ENCODE data around the gene YPEL2.

DNA sequence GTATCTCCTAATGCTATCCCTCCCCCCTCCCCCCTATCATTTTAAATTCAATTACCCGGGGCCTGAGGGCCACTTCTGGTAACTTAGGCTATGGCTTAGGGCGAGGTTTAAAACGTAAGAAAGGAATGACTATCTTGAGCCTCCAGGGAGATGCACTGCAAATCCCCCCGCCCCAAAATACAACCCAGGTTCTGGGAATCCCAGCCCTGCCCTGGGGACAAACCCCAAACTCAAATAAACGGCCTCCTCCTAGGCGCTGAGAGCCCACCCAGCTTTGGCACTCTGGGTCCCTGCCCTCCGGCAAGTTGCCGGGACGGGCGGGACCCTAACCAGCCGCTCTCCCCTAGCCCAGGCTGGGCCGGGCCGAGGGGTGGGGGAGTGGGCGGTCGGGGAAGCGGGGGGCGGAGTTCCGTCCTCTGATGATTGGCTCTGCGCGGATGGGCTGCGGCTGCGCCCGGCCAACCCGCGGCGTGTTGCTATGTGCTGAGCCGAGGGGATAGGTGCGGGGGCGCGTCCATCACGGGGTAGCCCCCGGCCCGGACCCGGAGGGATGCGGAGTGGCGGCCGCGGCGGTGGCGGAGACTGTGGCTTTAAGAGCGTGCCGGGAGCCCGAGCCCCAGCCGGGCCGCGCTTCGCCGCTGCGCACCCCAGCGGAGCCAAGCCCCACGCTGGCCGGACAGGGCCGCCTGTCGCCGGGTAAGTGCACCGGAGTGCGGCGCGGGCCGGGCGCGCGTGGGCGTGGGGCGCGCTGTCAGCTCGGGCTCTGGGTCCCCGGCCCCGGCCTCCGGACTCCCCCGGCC is at the start of gene YPEL2:
- TF ChIP-seq, protein P1, sequence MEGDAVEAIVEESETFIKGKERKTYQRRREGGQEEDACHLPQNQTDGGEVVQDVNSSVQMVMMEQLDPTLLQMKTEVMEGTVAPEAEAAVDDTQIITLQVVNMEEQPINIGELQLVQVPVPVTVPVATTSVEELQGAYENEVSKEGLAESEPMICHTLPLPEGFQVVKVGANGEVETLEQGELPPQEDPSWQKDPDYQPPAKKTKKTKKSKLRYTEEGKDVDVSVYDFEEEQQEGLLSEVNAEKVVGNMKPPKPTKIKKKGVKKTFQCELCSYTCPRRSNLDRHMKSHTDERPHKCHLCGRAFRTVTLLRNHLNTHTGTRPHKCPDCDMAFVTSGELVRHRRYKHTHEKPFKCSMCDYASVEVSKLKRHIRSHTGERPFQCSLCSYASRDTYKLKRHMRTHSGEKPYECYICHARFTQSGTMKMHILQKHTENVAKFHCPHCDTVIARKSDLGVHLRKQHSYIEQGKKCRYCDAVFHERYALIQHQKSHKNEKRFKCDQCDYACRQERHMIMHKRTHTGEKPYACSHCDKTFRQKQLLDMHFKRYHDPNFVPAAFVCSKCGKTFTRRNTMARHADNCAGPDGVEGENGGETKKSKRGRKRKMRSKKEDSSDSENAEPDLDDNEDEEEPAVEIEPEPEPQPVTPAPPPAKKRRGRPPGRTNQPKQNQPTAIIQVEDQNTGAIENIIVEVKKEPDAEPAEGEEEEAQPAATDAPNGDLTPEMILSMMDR (IDR thresholded peaks at IDR 0.05; ENCODE audit: borderline replicate concordance, extremely low read depth, low read length, poor library complexity, severe bottlenecking) = no peak
- TF ChIP-seq EZH2 (IDR thresholded peaks at IDR 0.05; ENCODE audit: borderline replicate concordance, low read depth, low read length, severe bottlenecking) = no peak

All from DND-41 (cell line).